ENCODE measurements around the gene LIM2.

DNA sequence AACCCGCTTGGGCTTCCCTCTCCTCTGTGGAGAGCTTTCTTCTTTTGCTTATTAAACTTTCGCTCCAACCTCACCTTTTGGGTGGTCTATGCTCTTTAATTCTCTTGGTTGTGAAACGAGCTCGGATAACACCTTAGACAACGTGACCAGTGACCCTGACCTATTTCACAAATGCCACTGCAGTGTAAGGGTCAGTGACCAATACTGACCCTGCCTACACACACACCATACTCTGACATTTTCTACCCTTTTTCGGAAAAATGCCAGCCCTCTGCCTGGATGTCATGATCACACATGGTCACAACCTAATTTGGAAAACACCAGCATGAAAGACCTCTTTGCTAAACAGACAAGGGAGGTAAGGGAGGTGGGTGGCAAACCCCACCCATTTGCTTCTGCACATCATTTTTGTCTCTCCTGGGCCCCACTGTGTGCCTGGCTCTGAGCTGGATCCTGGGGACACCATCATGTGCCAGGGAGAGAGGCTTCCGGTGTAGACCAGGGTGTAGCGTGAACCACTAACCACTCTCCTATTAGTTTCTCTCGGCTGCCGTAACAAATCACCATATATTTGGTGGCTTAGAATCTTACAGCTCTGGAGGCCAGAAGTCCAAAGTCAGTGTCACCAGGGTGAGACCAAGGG, 31.5 kb downstream of the LIM2 start:
- TF ChIP-seq, protein P1, sequence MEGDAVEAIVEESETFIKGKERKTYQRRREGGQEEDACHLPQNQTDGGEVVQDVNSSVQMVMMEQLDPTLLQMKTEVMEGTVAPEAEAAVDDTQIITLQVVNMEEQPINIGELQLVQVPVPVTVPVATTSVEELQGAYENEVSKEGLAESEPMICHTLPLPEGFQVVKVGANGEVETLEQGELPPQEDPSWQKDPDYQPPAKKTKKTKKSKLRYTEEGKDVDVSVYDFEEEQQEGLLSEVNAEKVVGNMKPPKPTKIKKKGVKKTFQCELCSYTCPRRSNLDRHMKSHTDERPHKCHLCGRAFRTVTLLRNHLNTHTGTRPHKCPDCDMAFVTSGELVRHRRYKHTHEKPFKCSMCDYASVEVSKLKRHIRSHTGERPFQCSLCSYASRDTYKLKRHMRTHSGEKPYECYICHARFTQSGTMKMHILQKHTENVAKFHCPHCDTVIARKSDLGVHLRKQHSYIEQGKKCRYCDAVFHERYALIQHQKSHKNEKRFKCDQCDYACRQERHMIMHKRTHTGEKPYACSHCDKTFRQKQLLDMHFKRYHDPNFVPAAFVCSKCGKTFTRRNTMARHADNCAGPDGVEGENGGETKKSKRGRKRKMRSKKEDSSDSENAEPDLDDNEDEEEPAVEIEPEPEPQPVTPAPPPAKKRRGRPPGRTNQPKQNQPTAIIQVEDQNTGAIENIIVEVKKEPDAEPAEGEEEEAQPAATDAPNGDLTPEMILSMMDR (conservative IDR thresholded peaks at IDR 0.05), result no peak
- TF ChIP-seq EZH2 (IDR thresholded peaks at IDR 0.05; ENCODE audit: low read depth), result no peak

Data from PC-9 (cell line).